K562 (cell line): ENCODE results near the gene LRRK1. TPM values are rescaled to one million over a fixed set of nuclear protein-coding genes. Genes with fewer than 3 reads are reported as not detected.

Source experiments
- ATAC-seq: fragments of 200-7000 bp; cut with Tn5 transposase; 3 replicates; pipeline ENCODE4 v1.9.1; 2020; ENCODE audit warnings: moderate library complexity
- BruUV-seq: library from RNA; stranded (reverse); fragments of 400-500 nt; replicated peaks from 2 replicates; lab custom pipeline; 2021; lab: Mats Ljungman, UMichigan
- CTCF ChIA-PET: fragments of 300-600 bp; formaldehyde crosslinking; extraction: SDS; loops from one replicate; lab custom pipeline; 2021; ENCODE audit warnings: low intra/inter-chr PET ratio; lab: Yijun Ruan, JAX
- POLR2A ChIA-PET: fragments of 300-600, 350-650 bp; sonication (Branson Sonifier 250); formaldehyde crosslinking; extraction: SDS; loops from one replicate; lab custom pipeline; 2021; ENCODE audit warnings: antibody characterized with exemption, inconsistent platforms; lab: Yijun Ruan, JAX
- DNase-seq, 4 experiments: peaks; one replicate each; pipeline versions ENCODE4 v3.0.0 to v3.0.0-alpha.2; 2011 to 2018; ENCODE audit warnings: low spot score in 3 of 4, mixed read lengths in 3 of 4; ENCODE audit errors: extremely low read depth in 1 of 4
- FAIRE-seq: peaks from 2 replicates; lab custom pipeline; 2011; peaks lifted over from hg19 to GRCh38; lab: Jason Lieb, UNC
- H2AFZ ChIP-seq: 2 replicates; pipeline ENCODE4 v1.6.0; 2011; ENCODE audit warnings: low read depth, low read length, control low read depth, inconsistent platforms
- H3K27ac ChIP-seq: fragments of 200-600 bp; 3 replicates; pipeline ENCODE4 v1.8.0; 2011; ENCODE audit warnings: low read depth, mild to moderate bottlenecking, control low read depth, inconsistent platforms, low read length, moderate library complexity, mixed read lengths; ENCODE audit errors: extremely low read depth
- H3K27me3 ChIP-seq, 2 experiments: fragments of 300-600 bp in 1 of 2; 2 replicates in 1 of 2; 3 replicates in 1 of 2; pipeline versions ENCODE4 v1.6.0 to v1.8.0; 2011; ENCODE audit warnings: inconsistent platforms in 2 of 2, low read length in 2 of 2, mild to moderate bottlenecking in 1 of 2, mixed read lengths in 1 of 2, moderate library complexity in 1 of 2; ENCODE audit not compliant: control insufficient read depth in 2 of 2, insufficient read depth in 2 of 2
- H3K36me3 ChIP-seq: fragments of 300-600 bp; 3 replicates; pipeline ENCODE4 v1.8.0; 2011; ENCODE audit warnings: mild to moderate bottlenecking, low read length, inconsistent platforms; ENCODE audit not compliant: control insufficient read depth, insufficient read depth
- H3K4me1 ChIP-seq, 2 experiments: fragments of 200-600 bp in 1 of 2; replicated peaks in 1 of 2; 2 replicates in 1 of 2; 3 replicates in 1 of 2; pipeline versions ENCODE4 v1.5.1 to v1.8.0; 2011; ENCODE audit warnings: inconsistent platforms in 2 of 2, low read length in 2 of 2, mild to moderate bottlenecking in 1 of 2, mixed read lengths in 1 of 2, moderate library complexity in 1 of 2; ENCODE audit not compliant: control insufficient read depth in 2 of 2, insufficient read depth in 2 of 2
- H3K4me2 ChIP-seq: 2 replicates; pipeline ENCODE4 v1.6.1; 2011; ENCODE audit warnings: low read length, control low read depth, inconsistent platforms, mixed read lengths; ENCODE audit not compliant: insufficient read depth
- H3K4me3 ChIP-seq: fragments of 200-600 bp; sonication (generic), shearing (Covaris generic); 2 replicates; pipeline ENCODE4 v1.5.1; 2016; ENCODE audit warnings: control low read depth, inconsistent platforms
- H3K79me2 ChIP-seq: fragments of 200-600 bp; 3 replicates; pipeline ENCODE4 v1.8.0; 2011; ENCODE audit warnings: low read length, inconsistent platforms; ENCODE audit not compliant: control insufficient read depth, insufficient read depth
- H3K9ac ChIP-seq, 2 experiments: 2 replicates each; pipeline versions ENCODE4 v1.6.0 to v1.6.1; 2011; ENCODE audit warnings: low read depth in 2 of 2, low read length in 2 of 2, control low read depth in 1 of 2, inconsistent platforms in 1 of 2, mild to moderate bottlenecking in 1 of 2, mixed read lengths in 1 of 2; ENCODE audit not compliant: insufficient read depth in 1 of 2
- H3K9me1 ChIP-seq: one replicate; pipeline ENCODE4 v1.6.0; 2011; ENCODE audit warnings: inconsistent platforms, mild to moderate bottlenecking, low read length, moderate library complexity; ENCODE audit not compliant: control insufficient read depth, insufficient read depth
- H3K9me3 ChIP-seq: replicated peaks from 2 replicates; pipeline ENCODE4 v1.5.1; 2011; ENCODE audit warnings: low read depth, low read length, inconsistent platforms; ENCODE audit not compliant: control insufficient read depth, insufficient read depth
- H4K20me1 ChIP-seq: replicated peaks from 2 replicates; pipeline ENCODE4 v1.6.1; 2011; ENCODE audit warnings: low read length, inconsistent platforms, mixed read lengths; ENCODE audit not compliant: control insufficient read depth, insufficient read depth
- UBTF ChIP-seq, 2 experiments: IDR thresholded peaks; 2 replicates each; pipeline ENCODE4 v1.6.1; 2012; ENCODE audit warnings: improper control_type of control experiment in 2 of 2, low read depth in 2 of 2, low read length in 2 of 2, borderline replicate concordance in 1 of 2
- WGBS: fragments of 100-300 bp; shearing (Covaris generic); methylation state at CpG from one replicate; pipeline ENCODE4 v1.1.6; 2016; ENCODE audit warnings: low coverage, mixed read lengths; ENCODE audit not compliant: insufficient coverage; ENCODE audit errors: missing lambda C conversion rate; 5-methylcytosine and 5-hydroxymethylcytosine counted together
- in situ Hi-C: fragments of 300-500 bp; cut with MboI; formaldehyde crosslinking; loops from 4 replicates; pipeline ENCODE4 v1.15.0; 2018; ENCODE audit warnings: inconsistent platforms, mixed read lengths
- intact Hi-C: fragments of 100-400 bp; cut with micrococcal nuclease; formaldehyde crosslinking; loops from 2 replicates; pipeline ENCODE4 v1.14.2; 2022
- polyA plus RNA-seq, 8 experiments: library from polyadenylated mRNA; depleted of rRNA in 4 of 8; stranded (reverse) in 5 of 8; unstranded in 3 of 8; fragments of >200 nt; fragmentation: Nextera tagmentation in 2 of 8; fragmentation: Illumina TruSeq in 1 of 8; extraction: Ambion mirVana in 2 of 8; extraction: Trizol in 1 of 8; gene quantifications; 2 replicates each; pipeline versions ENCODE4 v1.2.1 to v1.2.3, GENCODE V29; 2011 to 2014; ENCODE audit warnings: inconsistent platforms in 1 of 8, missing spikeins in 1 of 8
- total RNA-seq, 7 experiments: library from RNA; depleted of rRNA in 6 of 7; stranded (reverse); fragments of >200 nt in 6 of 7; fragmentation: Illumina TruSeq in 2 of 7; extraction: Trizol in 2 of 7; gene quantifications; 2 replicates each; pipeline versions ENCODE4 v1.2.1 to v1.2.3, GENCODE V29; 2011 to 2021; ENCODE audit warnings: low replicate concordance in 1 of 7

Gene LRRK1
- total and polyA plus RNA-seq, 9 of the 15 experiments (the other 6 are each of a cell fraction or from before 2014, with no cell fraction given): 0.01 to 1.5 (median 0.11) TPM

DNA sequence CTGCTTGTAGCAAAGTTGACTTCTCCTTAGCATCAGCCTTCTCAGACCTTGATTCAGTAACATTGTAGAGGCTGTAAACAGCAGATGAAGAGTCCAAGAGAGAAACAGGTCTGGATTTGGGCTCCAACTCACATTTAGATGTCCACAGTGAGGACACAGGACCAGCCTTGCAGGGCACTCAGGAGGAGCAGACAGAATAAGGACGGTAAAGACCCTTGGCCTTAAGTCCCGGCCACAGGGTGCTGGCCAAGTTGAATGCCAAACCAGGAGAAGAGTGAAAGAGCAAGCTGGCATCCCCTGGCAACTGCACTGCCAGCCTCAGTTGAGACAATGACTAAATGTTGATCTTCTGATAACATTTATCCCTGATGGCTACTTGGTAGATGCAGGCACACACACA is 136.3 kb downstream of the LRRK1 start:
- Histone ChIP-seq H3K9me3 (no peaks in the 10 kb centered on the region), H3K27me3 (peaks cover 64 to 93% of the 10 kb centered on the region in 2 experiments), H3K9ac (no peak overlapping the region), H2AFZ (no peak overlapping the region), H3K36me3 (no peaks in the 10 kb centered on the region), H3K4me3 (no peak overlapping the region), H4K20me1 (no peaks in the 10 kb centered on the region), H3K4me1 (peaks cover 0 to 6% of the 10 kb centered on the region in 2 experiments; a peak in 1 of 5 replicates), H3K9me1 (no peaks in the 10 kb centered on the region), H3K4me2 (no peak overlapping the region), H3K79me2 (no peaks in the 10 kb centered on the region), H3K27ac (no peak overlapping the region)
- no TSS peak for BruUV-seq
- intact Hi-C loops (no loop called here), in situ Hi-C loops (no loop called here)
- 0% methylated on average over 2 of the region's 2 CpGs for WGBS
- DNase-seq (no peak), FAIRE-seq (no peak), ATAC-seq (no peak)
- ChIA-PET POLR2A (no interaction called here), CTCF (no interaction called here)
- no peak for TF ChIP-seq UBTF (IDR thresholded peaks at IDR 0.05; ENCODE audit: borderline replicate concordance in 1 of 2, low read depth in 2 of 2, low read length in 2 of 2)
